Heart right ventricle (tissue), 16 donors: ENCODE results near the gene TRIM47. TPM values are rescaled to one million over a fixed set of nuclear protein-coding genes. Genes with fewer than 3 reads are reported as not detected.
A peak's percentile ranks its signal among the peaks of the same experiment; 100 is the strongest.

Experiments
- ATAC-seq, 8 donors: fragments of 200-7000 bp; cut with Tn5 transposase; one replicate each; pipeline ENCODE4 v1.9.1; 2020; ENCODE audit warnings: mild to moderate bottlenecking in 8 of 8, moderate library complexity in 8 of 8, moderate number of reproducible peaks in 1 of 8
- DNase-seq, 2 donors: peaks; one replicate each; pipeline ENCODE4 v3.0.0-alpha.2; 2020
- H3K27ac ChIP-seq, 10 donors: fragments of 200-600 bp; sonication (generic) in 2 of 10; one replicate each; pipeline versions ENCODE4 v1.5.0 to v1.8.0; 2020 to 2022; ENCODE audit warnings: mild to moderate bottlenecking in 3 of 10
- H3K27me3 ChIP-seq, 7 donors: fragments of 200-600 bp; one replicate each; pipeline ENCODE4 v1.8.0; 2021 to 2022; ENCODE audit warnings: mild to moderate bottlenecking in 2 of 7
- H3K36me3 ChIP-seq, 9 donors: fragments of 200-600 bp; sonication (generic) in 1 of 9; one replicate each; pipeline versions ENCODE4 v1.5.0 to v1.8.0; 2020 to 2022; ENCODE audit warnings: mild to moderate bottlenecking in 2 of 9
- H3K4me1 ChIP-seq, 9 donors: fragments of 200-600 bp; sonication (generic) in 1 of 9; one replicate each; pipeline versions ENCODE4 v1.5.0 to v1.8.0; 2020 to 2022; ENCODE audit warnings: mild to moderate bottlenecking in 4 of 9
- H3K4me3 ChIP-seq, 10 donors: fragments of 200-600 bp; sonication (generic) in 2 of 10; one replicate each; pipeline versions ENCODE4 v1.5.0 to v1.8.0; 2020 to 2022; ENCODE audit warnings: mild to moderate bottlenecking in 7 of 10, moderate library complexity in 2 of 10
- H3K9me3 ChIP-seq, 11 donors: fragments of 200-600 bp in 10 of 11; sonication (generic) in 2 of 11; one replicate each; pipeline versions ENCODE4 v1.5.0 to v1.8.0; 2013 to 2022; ENCODE audit warnings: mild to moderate bottlenecking in 2 of 11, control low read depth in 1 of 11, moderate library complexity in 1 of 11
- CTCF ChIP-seq, 9 donors: fragments of 200-600 bp; sonication (generic) in 2 of 9; IDR thresholded peaks; one replicate each; pipeline versions ENCODE4 v1.5.0 to v1.8.0; 2021 to 2022; ENCODE audit warnings: antibody characterized with exemption in 9 of 9, mild to moderate bottlenecking in 5 of 9, moderate library complexity in 1 of 9
- WGBS, 2 donors: extraction: QIAGEN DNeasy Blood & Tissue Kit; methylation state at CpG; one replicate each; pipeline ENCODE4 v1.1.7; 2013; ENCODE audit warnings: inconsistent platforms in 1 of 2; 5-methylcytosine and 5-hydroxymethylcytosine counted together
- intact Hi-C, 10 donors: fragments of 100-400 bp; cut with DNase I; formaldehyde crosslinking; loops; one replicate each; pipeline versions ENCODE4 v1.11.1 to v1.14.2; 2022
- polyA plus RNA-seq, 2 donors: library from polyadenylated mRNA; stranded (reverse); fragments of 200-250 nt; gene quantifications; one replicate each; pipeline ENCODE4 v1.2.3, GENCODE V29; 2013
- total RNA-seq, 10 donors: library from RNA; stranded (reverse); fragmentation: NEBNext Ultra II Directional in 3 of 10; extraction: Animal tissue kit (Norgen Biotek cat#: 25700) in 3 of 10; gene quantifications; one replicate each; pipeline versions ENCODE4 v1.2.1 to v1.2.4, GENCODE V29; 2021 to 2023
- donor health status: Arrhythmogenic right ventricular cardiomyopathy.
- donor health status: ischemic (EF 13 %, LVEDD 7.1; RV severe dilation, severe dysfunction).
- donor health status: healthy with polysubstance abuse.
- donor health status: DM: no; HTN: yes; CAD: no.
- donor health status: DM: no; HTN: no; CAD: no.
- donor health status: ischemic (EF 25% LVEDD 6.9; RV normal size, moderate dysfunction).
- donor health status: ischemic (EF 25% LVEDD 5.7; RV mildly dilated, moderate dysfunction).
- donor health status: healthy.
- donor health status: DM: yes; HTN: yes; CAD: no.
- donor health status: Ischemic cardiomyopathy.
- donor health status: ischemic (EF 35%, LVEDD 5.7; RV mildly dilated, moderate dysfunction).
- donor health status: nonischemic (EF 11% LVEDD 7.7; RV severe dilation, severe dysfunction).
- donor health status: DM: yes; HTN: yes; CAD: no.
- donor health status: PGD.
- donor health status: ischemic (EF 29% LVEDD 5.4; RV normal size, mild dysfunction).
- donor health status: nonischemic (EF 23%, LVEDD 6.1; RV moderate dilation, normal function).

The TRIM47 gene
- total and polyA plus RNA-seq, 12 donors, result 9.3 to 53.1 (median 22.5) TPM

DNA sequence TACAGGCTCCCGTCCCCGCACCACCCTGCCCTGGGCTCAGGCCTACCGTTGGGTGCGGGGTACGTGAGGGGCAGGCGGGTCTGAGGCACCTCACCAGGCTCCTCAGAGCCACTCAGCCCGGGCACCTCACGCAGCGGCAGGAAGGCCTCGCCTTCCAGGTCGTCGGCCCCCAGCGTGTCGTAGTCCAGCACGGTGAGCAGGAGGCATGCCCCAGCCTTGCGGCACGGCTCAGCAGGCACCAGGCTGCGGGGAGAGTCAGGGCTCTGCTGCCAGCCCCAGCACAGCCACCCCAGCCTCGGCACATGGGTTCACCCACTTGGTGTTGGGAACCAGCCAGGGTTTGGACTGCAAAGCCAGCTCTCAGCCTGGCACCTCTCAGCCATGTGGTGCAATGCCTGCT, 49.6 kb downstream of the TRIM47 start:
- Histone ChIP-seq H3K4me1 (peaks cover 17 to 53% (median 38%) of the 10 kb centered on the region in 9 donors), H3K27ac (peak overlapping the region in 6 of 10 donors; percentile 79 to 88 (median 84)), H3K27me3 (no peaks in the 10 kb centered on the region), H3K4me3 (no peak overlapping the region), H3K36me3 (peaks cover 0 to 88% (median 13%) of the 10 kb centered on the region in 9 donors), H3K9me3 (no peaks in the 10 kb centered on the region)
- TF ChIP-seq CTCF (IDR thresholded peaks at IDR 0.05), result no peak
- DNase-seq (no peak), ATAC-seq (peak in 1 of 8 donors; percentile 2)
- intact Hi-C loops, result loop anchor here in 3 of 10 donors (5.0 to 10.0 kb wide), 4 partner anchors 36 to 61 kb away; partner anchors contain the start of gene GALK1 (in 1 of the 3)
- WGBS, 2 donors, result 90 to 91% methylated on average over 19 of the region's 19 CpGs

DNA sequence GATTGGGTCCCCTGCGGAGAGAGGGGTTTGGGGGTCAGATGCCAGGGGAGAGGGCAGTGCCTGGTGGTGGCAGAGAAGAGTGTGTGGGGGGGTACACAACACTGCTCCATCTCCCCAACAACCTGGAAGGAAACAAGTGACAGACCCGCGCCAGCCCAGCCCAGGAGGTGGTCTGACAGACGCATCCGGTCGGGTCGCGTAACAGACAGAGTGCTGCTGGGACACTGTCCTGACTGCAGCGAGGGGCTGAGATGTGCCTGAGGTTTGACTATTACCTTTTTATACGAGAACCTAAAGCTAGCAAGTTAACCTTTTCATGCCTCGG, 50.3 kb downstream of the TRIM47 start:
- DNase-seq, result no peak
- peak overlapping the region in 9 of 10 donors; percentile 72 to 88 (median 83) for H3K27ac ChIP-seq
- H3K36me3 ChIP-seq, result peaks cover 0 to 88% (median 18%) of the 10 kb centered on the region in 9 donors
- intact Hi-C loops, result loop anchor here in 3 of 10 donors (5.0 to 10.0 kb wide), 4 partner anchors 36 to 61 kb away; partner anchors contain the start of gene GALK1 (in 1 of the 3)
- peak overlapping the region in 8 of 10 donors; percentile 28 to 50 (median 42) for H3K4me3 ChIP-seq
- no peaks in the 10 kb centered on the region for H3K27me3 ChIP-seq
- H3K4me1 ChIP-seq, result peaks cover 17 to 46% (median 31%) of the 10 kb centered on the region in 9 donors
- ATAC-seq, result peak in 3 of 8 donors; percentile 5 to 16 (median 5)
- 39 to 42% methylated on average over 11 of the region's 11 CpGs for WGBS, 2 donors
- no peak for TF ChIP-seq CTCF (IDR thresholded peaks at IDR 0.05)
- no peaks in the 10 kb centered on the region for H3K9me3 ChIP-seq

GRCh38 chr17:75827308-75828075, 50.9 kb downstream of the TRIM47 start:
- WGBS, 2 donors, result 8 to 9% methylated on average over 21 of the region's 21 CpGs
- peak overlapping the region in 9 of 10 donors; percentile 11 to 50 (median 41) for H3K4me3 ChIP-seq

More at GRCh38 chr17:75827308-75828075, 50.9 kb downstream of the TRIM47 start:
- H3K36me3 ChIP-seq, result peaks cover 0 to 89% (median 18%) of the 10 kb centered on the region in 9 donors
- peaks cover 15 to 41% (median 27%) of the 10 kb centered on the region in 9 donors for H3K4me1 ChIP-seq
- intact Hi-C loops, result loop anchor here in 3 of 10 donors (2.0 to 10.0 kb wide), 5 partner anchors 35 to 69 kb away; partner anchors contain the start of genes GALK1 (in 1 of the 3) and TRIM65 (in 1 of the 3)
- TF ChIP-seq CTCF (IDR thresholded peaks at IDR 0.05), result peak; percentile 58 to 82 (median 71)
- no peaks in the 10 kb centered on the region for H3K27me3 ChIP-seq
- DNase-seq (peak; percentile 64 to 79), ATAC-seq (peak; percentile 59 to 80 (median 69))
- H3K9me3 ChIP-seq, result no peaks in the 10 kb centered on the region
- H3K27ac ChIP-seq, result peak overlapping the region; percentile 52 to 88 (median 82)
